Suprapubic skin (tissue), 4 donors: ENCODE data around the gene WDR74.

Source experiments
- CTCF ChIP-seq, 2 donors: fragments of 200-600 bp in 1 of 2; fragments of 450-650 bp in 1 of 2; sonication (generic) in 1 of 2; IDR thresholded peaks; one replicate each; pipeline ENCODE4 v1.5.1; 2016 to 2019; ENCODE audit warnings: antibody characterized with exemption in 2 of 2, mild to moderate bottlenecking in 1 of 2, moderate library complexity in 1 of 2
- EP300 ChIP-seq: sonication (generic); formaldehyde crosslinking; IDR thresholded peaks from one replicate; pipeline ENCODE4 v1.6.1; 2017; ENCODE audit warnings: antibody characterized with exemption
- POLR2A ChIP-seq, 2 donors: fragments of 450-650 bp; IDR thresholded peaks; one replicate each; pipeline ENCODE4 v1.6.1; 2017; ENCODE audit warnings: antibody characterized with exemption in 2 of 2, mild to moderate bottlenecking in 2 of 2, moderate library complexity in 2 of 2
- POLR2AphosphoS5 ChIP-seq, 3 donors: sonication (generic); formaldehyde crosslinking; IDR thresholded peaks; one replicate each; pipeline ENCODE4 v1.6.1; 2017; ENCODE audit warnings: antibody characterized with exemption in 3 of 3

DNA sequence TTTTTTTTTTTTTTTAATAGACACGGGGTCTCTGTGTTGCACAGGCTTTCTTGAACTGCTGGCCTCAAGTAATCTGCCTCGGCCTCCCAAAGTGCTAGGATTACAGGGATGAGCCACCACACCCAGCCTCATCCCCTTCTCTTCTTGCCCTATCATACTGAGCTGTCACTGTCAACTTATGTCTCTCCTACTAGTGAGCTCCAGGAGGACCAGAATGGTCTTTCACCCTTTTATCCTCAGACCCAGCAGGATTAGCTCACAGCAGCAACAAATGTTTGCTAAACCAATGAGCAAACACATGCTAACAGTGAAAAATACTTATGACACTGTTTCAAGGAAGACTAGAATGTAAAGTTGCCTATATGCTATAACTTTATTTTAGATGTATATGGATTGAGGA lies 27.7 kb downstream of the WDR74 start:
- no peak for TF ChIP-seq CTCF (IDR thresholded peaks at IDR 0.05)
- no peak for TF ChIP-seq EP300
- TF ChIP-seq POLR2A (IDR thresholded peaks at IDR 0.05) = no peak
- no peak for TF ChIP-seq POLR2AphosphoS5 (IDR thresholded peaks at IDR 0.05)
